Neural cell (in vitro differentiated cells): ENCODE data around the gene JAZF1. TPM values are rescaled to one million over a fixed set of nuclear protein-coding genes. Genes with fewer than 3 reads are reported as not detected.

Experiments used
- H2AFZ ChIP-seq: fragments of 200-600, 300-800 bp; sonication (generic), shearing (Covaris generic); 2 replicates; pipeline ENCODE4 v1.6.0; 2014; ENCODE audit warnings: low read depth, mild to moderate bottlenecking, antibody characterized with exemption, low read length, moderate library complexity
- H3F3A ChIP-seq: fragments of 200-600 bp; shearing (Covaris generic); 2 replicates; pipeline ENCODE4 v1.6.1; 2016; ENCODE audit warnings: mild to moderate bottlenecking, moderate library complexity, mixed read lengths, antibody characterized with exemption, low read length; ENCODE audit not compliant: insufficient read depth, poor library complexity, severe bottlenecking
- H3K27ac ChIP-seq: fragments of 200-600, 300-800 bp; sonication (generic), shearing (Covaris generic); 2 replicates; pipeline ENCODE4 v1.5.1; 2014; ENCODE audit warnings: mild to moderate bottlenecking, low read length, moderate library complexity
- H3K27me3 ChIP-seq: fragments of 300-800, 200-600 bp; sonication (generic), shearing (Covaris generic); 2 replicates; pipeline ENCODE4 v1.6.0; 2014; ENCODE audit warnings: mild to moderate bottlenecking, low read depth, low read length, moderate library complexity; ENCODE audit not compliant: insufficient read depth
- H3K36me3 ChIP-seq: fragments of 300-800, 200-600 bp; sonication (generic), shearing (Covaris generic); 2 replicates; pipeline ENCODE4 v1.5.1; 2014; ENCODE audit warnings: mild to moderate bottlenecking, antibody characterized with exemption, low read length, moderate library complexity; ENCODE audit not compliant: insufficient read depth
- H3K4me2 ChIP-seq: fragments of 300-800, 200-600 bp; sonication (generic), shearing (Covaris generic); 2 replicates; pipeline ENCODE4 v1.6.0; 2014; ENCODE audit warnings: mild to moderate bottlenecking, low read length
- H3K4me3 ChIP-seq: fragments of 300-800, 200-600 bp; sonication (generic), shearing (Covaris generic); 2 replicates; pipeline ENCODE4 v1.5.1; 2014; ENCODE audit warnings: mild to moderate bottlenecking, low read length, moderate library complexity
- H3K79me2 ChIP-seq: fragments of 200-600 bp; shearing (Covaris generic); replicated peaks from 2 replicates; pipeline ENCODE4 v1.6.0; 2014; ENCODE audit warnings: mild to moderate bottlenecking, low read length, moderate library complexity; ENCODE audit not compliant: insufficient read depth
- H3K9ac ChIP-seq: fragments of 300-800, 200-600 bp; sonication (generic), shearing (Covaris generic); 2 replicates; pipeline ENCODE4 v1.6.1; 2016; ENCODE audit warnings: mild to moderate bottlenecking, low read length, mixed read lengths
- H3K9me2 ChIP-seq: fragments of 200-600 bp; shearing (Covaris generic); 2 replicates; pipeline ENCODE4 v1.6.1; 2016; ENCODE audit warnings: mild to moderate bottlenecking, low read length, mixed read lengths; ENCODE audit not compliant: insufficient read depth
- H3K9me3 ChIP-seq: fragments of 200-600, 300-800 bp; sonication (generic), shearing (Covaris generic); 2 replicates; pipeline ENCODE4 v1.6.1; 2016; ENCODE audit warnings: mild to moderate bottlenecking, mixed run types, low read length, moderate library complexity, mixed read lengths
- H4K20me1 ChIP-seq: fragments of 200-600 bp; shearing (Covaris generic); 2 replicates; pipeline ENCODE4 v1.6.1; 2016; ENCODE audit warnings: mild to moderate bottlenecking, mixed run types; ENCODE audit not compliant: insufficient read depth
- CTCF ChIP-seq: fragments of 450-650 bp; IDR thresholded peaks from 2 replicates; pipeline ENCODE4 v1.5.1; 2014; ENCODE audit warnings: antibody characterized with exemption, mild to moderate bottlenecking, moderate library complexity; ENCODE audit not compliant: poor library complexity, severe bottlenecking
- EP300 ChIP-seq: fragments of 450-650 bp; conservative IDR thresholded peaks from 2 replicates; pipeline ENCODE4 v1.6.1; 2014; ENCODE audit warnings: antibody characterized with exemption, mild to moderate bottlenecking, moderate library complexity; ENCODE audit not compliant: poor library complexity, severe bottlenecking
- EZH2 ChIP-seq: fragments of 200-600, 300-800 bp; shearing (Covaris generic), sonication (generic); IDR thresholded peaks from 2 replicates; pipeline ENCODE4 v1.6.1; 2014; ENCODE audit warnings: antibody characterized with exemption, low read length, borderline replicate concordance, mild to moderate bottlenecking; ENCODE audit not compliant: insufficient read depth, poor library complexity, severe bottlenecking
- MXI1 ChIP-seq: fragments of 450-650 bp; conservative IDR thresholded peaks from 2 replicates; pipeline ENCODE4 v1.6.1; 2014; ENCODE audit warnings: antibody characterized with exemption, mild to moderate bottlenecking; ENCODE audit not compliant: poor library complexity, severe bottlenecking
- POLR2AphosphoS5 ChIP-seq: IDR thresholded peaks from 2 replicates; pipeline ENCODE4 v1.6.1; 2012
- RAD21 ChIP-seq: fragments of 450-650 bp; conservative IDR thresholded peaks from 2 replicates; pipeline ENCODE4 v1.6.1; 2014; ENCODE audit warnings: antibody characterized with exemption, mild to moderate bottlenecking, moderate library complexity
- REST ChIP-seq: IDR thresholded peaks from 2 replicates; pipeline ENCODE4 v1.6.1; 2012; ENCODE audit warnings: borderline replicate concordance
- SMC3 ChIP-seq: fragments of 450-650 bp; conservative IDR thresholded peaks from 2 replicates; pipeline ENCODE4 v1.6.1; 2014; ENCODE audit warnings: antibody characterized with exemption, mild to moderate bottlenecking, moderate library complexity; ENCODE audit not compliant: poor library complexity
- TAF1 ChIP-seq: IDR thresholded peaks from 2 replicates; pipeline ENCODE4 v1.6.1; 2012; ENCODE audit warnings: low read depth
- polyA plus RNA-seq: library from polyadenylated mRNA; depleted of rRNA; stranded (reverse); fragments of >200 nt; gene quantifications from 2 replicates; pipeline ENCODE4 v1.2.3, GENCODE V29; 2014

JAZF1 gene
- polyA plus RNA-seq, 1 donor from 2014 or later, result 29.5 TPM

- no peak for TF ChIP-seq REST
- no peak for TF ChIP-seq POLR2AphosphoS5
Measured at GRCh38 chr7:28105234-28105633, 75.4 kb downstream of the JAZF1 start (continued).

GRCh38 chr7:28104811-28105210 is 75.8 kb downstream of the JAZF1 start:
- H3K9me3 ChIP-seq, result no peaks in the 10 kb centered on the region
- peaks cover 4% of the 10 kb centered on the region for H3F3A ChIP-seq
- no peak for TF ChIP-seq TAF1
- TF ChIP-seq MXI1, result no peak
- TF ChIP-seq EP300, result no peak
- no peak for TF ChIP-seq POLR2AphosphoS5
- no peak for TF ChIP-seq CTCF
- no peak for TF ChIP-seq REST
- no peak for TF ChIP-seq SMC3
- TF ChIP-seq RAD21, result no peak
- no peak for TF ChIP-seq EZH2
- H3K79me2 ChIP-seq, result no peaks in the 10 kb centered on the region
- H3K4me3 ChIP-seq, result no peak overlapping the region
- no peak overlapping the region for H3K4me2 ChIP-seq
- H3K27me3 ChIP-seq, result no peaks in the 10 kb centered on the region
- H3K36me3 ChIP-seq, result no peaks in the 10 kb centered on the region
- no peak overlapping the region for H2AFZ ChIP-seq
- H4K20me1 ChIP-seq, result no peaks in the 10 kb centered on the region
- no peak overlapping the region for H3K27ac ChIP-seq
- no peak overlapping the region for H3K9ac ChIP-seq
- no peaks in the 10 kb centered on the region for H3K9me2 ChIP-seq
